Endothelial cell of umbilical vein (primary cell): ENCODE results near the gene PSORS1C1. TPM values are rescaled to one million over a fixed set of nuclear protein-coding genes. Genes with fewer than 3 reads are reported as not detected.

Experiments used
- BruUV-seq: library from RNA; stranded (reverse); fragments of 400-500 nt; replicated peaks from 2 replicates; lab custom pipeline; 2021; lab: Mats Ljungman, UMichigan
- CTCF ChIA-PET: fragments of 300-600, 350-600 bp; sonication (Branson Sonifier 250); formaldehyde crosslinking; loops from one replicate; lab custom pipeline; 2021; ENCODE audit warnings: antibody characterized with exemption, inconsistent platforms; lab: Charles Lee
- POLR2A ChIA-PET: fragments of 300-600, 350-600 bp; sonication (Branson Sonifier 250); formaldehyde crosslinking; loops from one replicate; lab custom pipeline; 2021; ENCODE audit warnings: antibody characterized with exemption, inconsistent platforms; lab: Charles Lee
- DNase-seq: peaks from one replicate; pipeline ENCODE4 v3.0.0-alpha.2; 2011; ENCODE audit warnings: low read depth, low spot score
- FAIRE-seq: peaks from 2 replicates; lab custom pipeline; 2011; peaks lifted over from hg19 to GRCh38; lab: Jason Lieb, UNC
- H2AFZ ChIP-seq: 2 replicates; pipeline ENCODE4 v1.6.0; 2012; ENCODE audit warnings: low read depth, low read length, control low read depth, inconsistent platforms
- H3K27ac ChIP-seq: 2 replicates; pipeline ENCODE4 v1.5.1; 2011; ENCODE audit warnings: low read depth, mild to moderate bottlenecking, control low read depth, low read length, moderate library complexity; ENCODE audit not compliant: insufficient read depth
- H3K27me3 ChIP-seq, 2 experiments: 2 replicates each; pipeline versions ENCODE4 v1.6.0 to v1.6.1; 2011; ENCODE audit warnings: low read length in 2 of 2, mixed read lengths in 1 of 2; ENCODE audit not compliant: control insufficient read depth in 2 of 2, insufficient read depth in 2 of 2
- H3K36me3 ChIP-seq, 2 experiments: 2 replicates in 1 of 2; 3 replicates in 1 of 2; pipeline ENCODE4 v1.5.1; 2011; ENCODE audit warnings: low read length in 2 of 2, mild to moderate bottlenecking in 1 of 2, moderate library complexity in 1 of 2; ENCODE audit not compliant: control insufficient read depth in 2 of 2, insufficient read depth in 2 of 2; ENCODE audit errors: extremely low read depth in 1 of 2
- H3K4me1 ChIP-seq: 3 replicates; pipeline ENCODE4 v1.5.1; 2011; ENCODE audit warnings: mild to moderate bottlenecking, low read length; ENCODE audit not compliant: control insufficient read depth, insufficient read depth; ENCODE audit errors: extremely low read depth
- H3K4me2 ChIP-seq: 2 replicates; pipeline ENCODE4 v1.6.1; 2011; ENCODE audit warnings: low read length, control low read depth, mixed read lengths; ENCODE audit not compliant: insufficient read depth
- H3K4me3 ChIP-seq, 3 experiments: fragments of 200-600 bp in 1 of 3; sonication (generic), shearing (Covaris generic) in 1 of 3; replicated peaks in 1 of 3; 2 replicates each; pipeline ENCODE4 v1.5.1; 2011 to 2016; ENCODE audit warnings: control low read depth in 3 of 3, low read length in 3 of 3, mild to moderate bottlenecking in 2 of 3, inconsistent platforms in 1 of 3, low read depth in 1 of 3, moderate library complexity in 1 of 3; ENCODE audit not compliant: insufficient read depth in 1 of 3
- H3K79me2 ChIP-seq: 2 replicates; pipeline ENCODE4 v1.6.0; 2012; ENCODE audit warnings: low read length, inconsistent platforms; ENCODE audit not compliant: control insufficient read depth, insufficient read depth
- H3K9ac ChIP-seq: replicated peaks from 2 replicates; pipeline ENCODE3; 2011; ENCODE audit warnings: low read length, control low read depth; ENCODE audit not compliant: insufficient read depth; ENCODE audit errors: extremely low read depth
- H3K9me1 ChIP-seq: replicated peaks from 3 replicates; pipeline ENCODE4 v1.6.0; 2011; ENCODE audit warnings: mild to moderate bottlenecking, low read length; ENCODE audit not compliant: control insufficient read depth, insufficient read depth; ENCODE audit errors: extremely low read depth
- H3K9me3 ChIP-seq: replicated peaks from 2 replicates; pipeline ENCODE4 v1.5.1; 2012; ENCODE audit warnings: low read length, inconsistent platforms; ENCODE audit not compliant: control insufficient read depth, insufficient read depth
- H4K20me1 ChIP-seq: replicated peaks from 2 replicates; pipeline ENCODE3; 2011; ENCODE audit warnings: mild to moderate bottlenecking, low read length; ENCODE audit not compliant: control insufficient read depth, insufficient read depth; ENCODE audit errors: extremely low read depth
- EZH2 ChIP-seq: IDR thresholded peaks from 2 replicates; pipeline ENCODE4 v1.6.1; 2012; ENCODE audit warnings: borderline replicate concordance, low read depth, mild to moderate bottlenecking, moderate library complexity, low read length, inconsistent platforms; ENCODE audit not compliant: severe bottlenecking
- FOS ChIP-seq: IDR thresholded peaks from 2 replicates; pipeline ENCODE4 v1.6.1; 2011; ENCODE audit warnings: mild to moderate bottlenecking, low read length, moderate library complexity, borderline replicate concordance; ENCODE audit not compliant: insufficient read depth
- GATA2 ChIP-seq: IDR thresholded peaks from 2 replicates; pipeline ENCODE4 v1.7.0; 2011; ENCODE audit warnings: low read depth, mild to moderate bottlenecking, moderate library complexity, mixed read lengths, low read length; ENCODE audit not compliant: insufficient read length, insufficient read depth
- JUN ChIP-seq: IDR thresholded peaks from 2 replicates; pipeline ENCODE4 v1.6.1; 2011; ENCODE audit warnings: borderline replicate concordance, low read depth; ENCODE audit not compliant: insufficient read length, insufficient read depth
- MYC ChIP-seq: IDR thresholded peaks from one replicate; pipeline ENCODE4 v1.6.1; 2011; ENCODE audit warnings: mild to moderate bottlenecking, low read depth, low read length
- POLR2A ChIP-seq: IDR thresholded peaks from 2 replicates; pipeline ENCODE4 v1.6.1; 2012; ENCODE audit warnings: low read depth, mild to moderate bottlenecking, control low read depth, low read length
- POLR2AphosphoS5 ChIP-seq: IDR thresholded peaks from 2 replicates; pipeline ENCODE4 v1.6.1; 2012; ENCODE audit warnings: low read depth, mild to moderate bottlenecking, control low read depth, low read length, moderate library complexity; ENCODE audit not compliant: insufficient read depth
- dilution Hi-C: fragments of 300-500 bp; cut with MboI; formaldehyde crosslinking; loops from one replicate; pipeline ENCODE4 v1.15.0; 2019; ENCODE audit warnings: low sequenced_read_pairs; ENCODE audit not compliant: extremely low pct_ligation_motif_present
- intact Hi-C: fragments of 100-400 bp; cut with micrococcal nuclease; formaldehyde crosslinking; loops from one replicate; pipeline ENCODE4 v1.10.0; 2022
- polyA plus RNA-seq, 4 experiments: library from polyadenylated mRNA; depleted of rRNA in 3 of 4; stranded (reverse) in 3 of 4; unstranded in 1 of 4; fragments of >200 nt; gene quantifications; 2 replicates each; pipeline versions ENCODE4 v1.2.1 to v1.2.3, GENCODE V29; 2011 to 2012; ENCODE audit warnings: missing spikeins in 1 of 4
- total RNA-seq: library from RNA; stranded (reverse); gene quantifications from 2 replicates; pipeline ENCODE4 v1.2.3, GENCODE V29; 2021
- TF ChIP-seq, protein P1 (sequence below), 2 donors: IDR thresholded peaks; 1 replicate in 1 of 2; 2 replicates in 1 of 2; pipeline ENCODE4 v1.5.1; 2011; ENCODE audit warnings: low read length in 2 of 2, mild to moderate bottlenecking in 2 of 2, moderate library complexity in 2 of 2, control low read depth in 1 of 2, inconsistent platforms in 1 of 2, low read depth in 1 of 2; ENCODE audit not compliant: insufficient read depth in 1 of 2; ENCODE audit errors: extremely low read depth in 1 of 2
- TF ChIP-seq, protein P2 (sequence below): IDR thresholded peaks from 2 replicates; pipeline ENCODE4 v1.6.1; 2011; ENCODE audit not compliant: insufficient read depth, insufficient read length

The PSORS1C1 gene
- total and polyA plus RNA-seq, 2 donors (not counting 3 experiments of a cell fraction or from before 2014, with no cell fraction given), result 1.1 to 13.2 TPM

DNA sequence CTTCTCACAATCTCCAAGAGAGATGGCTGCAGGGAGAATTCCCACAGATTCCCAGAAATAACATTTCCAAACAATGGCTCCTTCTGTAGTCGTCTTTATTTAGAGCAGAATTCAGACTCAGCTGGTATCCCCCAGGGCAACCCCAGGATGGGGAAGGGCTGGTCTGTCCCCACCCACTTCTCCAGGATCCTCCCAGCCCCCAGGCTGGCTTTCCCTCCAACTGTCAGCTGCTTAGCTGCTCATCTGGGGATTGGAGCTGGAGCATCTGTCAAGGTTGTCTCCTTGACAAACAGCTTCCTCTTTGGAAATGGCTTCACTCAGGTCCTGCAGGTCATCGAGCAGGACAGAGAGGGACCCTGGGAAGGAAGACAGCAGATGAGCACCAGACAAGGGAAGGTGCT, 27.8 kb downstream of the PSORS1C1 start:
- Histone ChIP-seq H3K9ac (no peak overlapping the region), H3K9me1 (no peaks in the 10 kb centered on the region), H3K27ac (no peak overlapping the region), H3K36me3 (peaks cover 0 to 8% of the 10 kb centered on the region in 2 experiments), H3K4me3 (no peak overlapping the region), H3K79me2 (no peaks in the 10 kb centered on the region), H2AFZ (no peak overlapping the region), H4K20me1 (no peaks in the 10 kb centered on the region), H3K9me3 (no peaks in the 10 kb centered on the region), H3K4me1 (peaks cover 8% of the 10 kb centered on the region), H3K4me2 (no peak overlapping the region), H3K27me3 (no peaks in the 10 kb centered on the region)
- BruUV-seq, result no TSS peak
- FAIRE-seq (peak; percentile 21), DNase-seq (no peak)
- TF ChIP-seq POLR2AphosphoS5 (no peak), MYC (no peak), FOS (no peak), EZH2 (no peak), POLR2A (no peak), GATA2 (no peak), JUN (no peak)
- TF ChIP-seq, protein P1, sequence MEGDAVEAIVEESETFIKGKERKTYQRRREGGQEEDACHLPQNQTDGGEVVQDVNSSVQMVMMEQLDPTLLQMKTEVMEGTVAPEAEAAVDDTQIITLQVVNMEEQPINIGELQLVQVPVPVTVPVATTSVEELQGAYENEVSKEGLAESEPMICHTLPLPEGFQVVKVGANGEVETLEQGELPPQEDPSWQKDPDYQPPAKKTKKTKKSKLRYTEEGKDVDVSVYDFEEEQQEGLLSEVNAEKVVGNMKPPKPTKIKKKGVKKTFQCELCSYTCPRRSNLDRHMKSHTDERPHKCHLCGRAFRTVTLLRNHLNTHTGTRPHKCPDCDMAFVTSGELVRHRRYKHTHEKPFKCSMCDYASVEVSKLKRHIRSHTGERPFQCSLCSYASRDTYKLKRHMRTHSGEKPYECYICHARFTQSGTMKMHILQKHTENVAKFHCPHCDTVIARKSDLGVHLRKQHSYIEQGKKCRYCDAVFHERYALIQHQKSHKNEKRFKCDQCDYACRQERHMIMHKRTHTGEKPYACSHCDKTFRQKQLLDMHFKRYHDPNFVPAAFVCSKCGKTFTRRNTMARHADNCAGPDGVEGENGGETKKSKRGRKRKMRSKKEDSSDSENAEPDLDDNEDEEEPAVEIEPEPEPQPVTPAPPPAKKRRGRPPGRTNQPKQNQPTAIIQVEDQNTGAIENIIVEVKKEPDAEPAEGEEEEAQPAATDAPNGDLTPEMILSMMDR (IDR thresholded peaks at IDR 0.05; ENCODE audit: extremely low read depth in 1 of 2, insufficient read depth in 1 of 2, low read depth in 1 of 2, low read length in 2 of 2), result no peak
- TF ChIP-seq, protein P2, sequence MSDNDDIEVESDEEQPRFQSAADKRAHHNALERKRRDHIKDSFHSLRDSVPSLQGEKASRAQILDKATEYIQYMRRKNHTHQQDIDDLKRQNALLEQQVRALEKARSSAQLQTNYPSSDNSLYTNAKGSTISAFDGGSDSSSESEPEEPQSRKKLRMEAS, result no peak
- CTCF ChIA-PET, result interaction anchor here (0.6 to 1.5 kb wide), 6 partner anchors 11 to 224 kb away, joined by 3 to 8 read pairs (median 3); no protein-coding TSS in a partner anchor
- intact Hi-C loops (no loop called here), dilution Hi-C loops (no loop called here)
- POLR2A ChIA-PET, result no interaction called here
